ENCODE results near the gene BMP8B.
"Not testable (repeated sequence)": the region's sequence is repeated elsewhere in the genome, so short reads cannot be mapped to it uniquely, and the experiment has no call there.

BMP8B gene

DNA sequence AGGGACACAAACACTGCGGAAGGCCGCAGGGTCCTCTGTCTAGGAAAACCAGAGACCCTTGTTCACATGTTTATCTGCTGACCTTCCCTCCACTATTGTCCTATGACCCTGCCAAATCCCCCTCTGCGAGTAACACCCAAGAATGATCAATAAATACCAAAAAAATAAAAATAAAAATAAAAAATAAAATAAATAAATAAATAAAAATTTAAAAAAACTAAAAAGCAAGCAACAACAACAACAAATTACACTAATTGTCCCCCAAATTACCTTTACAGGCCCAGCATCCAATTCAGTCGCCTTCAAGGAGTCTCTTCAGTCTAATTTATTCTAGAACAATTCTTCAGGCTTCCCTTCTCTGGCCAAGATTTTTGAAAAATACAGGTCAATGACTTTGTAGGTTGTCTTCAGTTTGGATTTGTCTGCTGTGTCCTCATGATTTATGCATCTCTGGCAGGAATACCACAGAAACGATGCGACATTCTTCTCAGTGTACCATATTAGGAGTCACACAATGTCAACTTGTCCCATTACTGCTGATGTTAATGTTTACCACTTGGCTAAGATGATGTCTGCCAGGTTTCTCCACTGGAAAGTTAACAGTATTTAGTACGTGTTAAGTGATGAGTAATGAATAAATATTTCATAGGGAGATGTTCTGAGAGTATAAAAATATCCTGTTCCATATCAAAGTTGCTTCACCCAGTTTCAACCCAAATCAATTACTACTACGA, 20.3 kb upstream of the BMP8B start:
- DNase-seq = no peak

DNA sequence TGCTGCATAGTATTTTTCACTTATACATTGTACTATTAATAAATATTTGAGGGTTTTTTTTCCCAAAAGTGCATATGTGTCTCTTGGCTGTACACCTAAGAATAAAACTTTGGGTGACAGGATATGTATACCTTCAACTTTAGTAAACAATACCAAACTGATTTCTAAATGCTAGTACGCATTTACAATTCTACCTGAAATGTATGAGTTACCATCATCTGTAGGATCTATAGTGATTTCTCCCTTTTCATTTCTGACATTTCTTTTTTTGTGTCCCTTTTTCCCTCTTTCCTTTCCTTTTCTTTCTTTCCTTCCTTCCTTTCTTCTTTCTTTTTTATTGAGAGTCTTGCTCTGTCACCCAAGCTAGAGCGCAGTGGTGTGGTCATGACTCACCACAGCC, 16.7 kb upstream of the BMP8B start:
- no peak for DNase-seq

DNA sequence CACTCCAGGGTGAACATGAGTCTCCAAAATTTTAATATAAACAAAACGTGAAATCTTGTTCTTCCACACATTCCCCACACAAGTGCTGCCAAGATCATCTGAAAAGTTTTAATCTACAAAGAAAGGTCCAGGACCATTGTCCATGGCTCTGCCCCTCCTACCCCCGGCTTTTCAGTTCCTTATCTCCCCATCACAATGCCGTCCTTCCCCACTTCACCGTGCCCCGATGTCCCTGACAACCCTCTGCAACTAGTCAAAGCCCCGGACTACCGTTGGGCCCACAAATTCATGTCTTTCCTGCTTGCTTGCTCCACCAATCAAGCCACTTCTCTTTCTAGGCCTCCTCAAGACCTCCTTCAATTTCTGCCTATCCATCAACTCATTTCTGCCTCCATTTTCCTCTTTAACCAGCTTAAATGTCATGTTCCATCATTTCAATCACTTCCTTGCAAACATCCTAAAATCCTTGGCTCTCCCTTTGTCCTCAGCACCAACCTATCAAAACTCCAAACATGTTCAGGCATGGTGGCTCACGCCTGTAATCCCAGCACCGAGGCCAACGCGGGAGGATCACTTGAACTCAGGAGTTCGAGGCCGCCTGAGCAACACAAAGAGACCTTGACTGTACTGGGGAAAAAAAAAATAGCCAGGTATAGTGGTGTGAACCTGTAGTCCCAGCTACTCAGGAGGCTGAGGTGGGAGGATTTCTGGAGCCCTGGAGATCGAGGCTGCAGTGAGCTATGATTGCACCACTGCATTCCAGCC, 14.0 kb upstream of the BMP8B start:
- no peak for DNase-seq

DNA sequence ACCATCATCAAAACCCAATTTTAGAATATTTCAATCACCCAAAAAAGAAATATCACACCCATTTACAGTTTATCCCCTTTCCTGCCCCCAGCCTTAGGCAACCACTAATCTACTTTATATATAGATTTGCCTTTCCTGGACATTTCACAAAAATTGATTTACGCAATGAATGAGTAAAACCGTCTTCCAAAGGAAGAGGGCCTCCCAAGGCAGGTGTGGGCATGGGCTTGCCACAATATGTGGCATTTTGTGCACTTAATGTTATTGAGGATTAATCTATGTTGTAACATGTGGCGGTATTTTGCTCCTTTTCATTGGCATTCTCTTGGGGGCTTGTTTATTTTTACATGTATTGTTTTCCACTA, 11.8 kb upstream of the BMP8B start:
- no peak for DNase-seq

DNA sequence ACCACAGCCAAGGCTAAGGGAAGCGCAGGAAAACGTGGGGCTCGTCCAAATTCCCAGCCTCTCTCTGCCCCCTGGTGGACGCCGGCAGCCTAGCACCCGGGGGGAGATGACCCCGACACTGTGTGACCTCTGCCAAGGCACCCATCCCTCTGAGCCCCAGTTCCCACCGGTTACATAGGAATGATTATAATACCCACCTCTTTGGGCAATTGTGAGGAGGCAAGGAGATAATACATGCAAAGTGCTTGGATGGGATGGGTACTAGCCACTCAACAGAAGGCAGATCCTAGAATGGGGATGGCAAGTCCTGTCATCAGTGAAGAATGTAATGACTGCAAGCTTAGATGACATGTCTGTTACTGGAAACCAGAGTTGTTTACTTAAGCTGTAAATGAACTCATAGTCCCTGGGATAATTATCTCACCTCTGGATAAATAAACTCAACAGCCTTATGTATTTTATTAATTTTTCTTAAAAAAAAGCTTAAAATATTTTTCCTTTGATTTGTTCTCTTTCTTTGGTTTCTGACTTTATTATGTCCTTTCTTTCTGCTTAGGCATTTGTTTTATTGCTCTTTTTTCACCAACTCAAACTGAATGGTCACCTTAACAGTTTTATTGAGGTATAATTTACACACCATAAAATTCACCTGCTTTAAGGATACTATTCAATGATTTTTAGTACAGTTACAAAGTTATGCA, 11.3 kb upstream of the BMP8B start:
- DNase-seq = peak; percentile 73

DNA sequence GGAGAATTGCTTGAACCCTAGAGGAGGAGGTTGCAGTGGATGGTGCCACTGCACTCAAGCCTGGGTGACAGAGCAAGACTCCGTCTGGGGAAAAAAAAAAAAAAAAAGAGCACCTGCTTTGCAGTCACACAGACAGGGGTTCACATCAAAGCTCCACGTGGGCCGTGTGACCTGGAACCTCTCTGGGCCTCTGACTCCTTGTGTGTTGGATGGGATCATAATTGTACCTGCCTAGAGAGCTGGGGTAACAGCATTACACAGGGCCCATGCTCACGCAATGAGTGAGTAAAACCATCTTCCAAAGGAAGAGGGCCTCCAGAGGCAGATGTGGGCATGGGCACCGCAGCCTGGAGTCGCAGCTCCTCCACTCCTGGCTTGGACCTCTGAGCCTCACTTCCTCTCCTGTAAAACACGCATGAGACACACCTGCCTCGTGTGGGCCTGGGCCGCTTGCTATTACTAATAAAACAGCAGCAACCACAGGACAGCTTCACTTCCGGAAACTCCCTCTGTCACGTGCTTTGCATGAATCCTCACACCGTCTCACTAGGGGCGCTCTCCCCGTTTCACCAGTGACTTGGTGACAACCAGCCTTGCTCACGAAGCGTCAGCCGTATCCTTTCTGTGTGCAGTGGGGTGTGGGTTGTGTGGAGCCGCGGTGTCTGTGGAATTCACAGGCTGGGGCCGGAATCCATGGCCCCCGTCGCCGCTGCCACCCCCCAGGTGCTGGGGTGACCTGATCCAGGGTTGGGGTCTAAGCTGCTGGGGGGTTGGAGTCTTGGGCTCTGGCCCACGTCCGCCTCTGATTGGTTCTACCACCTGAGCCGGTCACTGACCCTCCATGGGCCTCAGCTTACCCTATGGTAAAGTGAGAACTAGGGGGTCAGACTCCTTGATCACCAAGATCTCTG, 10.4 kb upstream of the BMP8B start:
- peak; percentile 80 for DNase-seq

DNA sequence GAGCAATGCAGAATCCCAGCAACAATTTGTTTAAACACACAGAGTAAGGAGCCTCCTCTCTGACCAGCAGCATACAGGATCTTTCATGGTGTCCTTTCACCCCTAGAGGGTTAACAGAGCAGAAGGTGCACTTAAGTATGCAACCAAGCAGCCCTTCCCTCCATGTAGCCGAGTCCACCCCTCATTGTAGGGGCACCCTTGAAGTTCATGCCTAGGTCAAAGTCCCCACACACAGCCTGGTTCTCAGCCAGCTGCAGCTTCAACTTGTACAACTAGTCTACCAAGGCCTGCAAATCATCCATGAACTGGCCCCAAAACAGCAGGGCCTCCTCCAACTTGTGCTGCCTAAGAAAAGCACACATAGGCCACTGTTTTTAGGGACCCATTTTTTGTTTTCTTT, 7.0 kb upstream of the BMP8B start:
- no peak for DNase-seq

DNA sequence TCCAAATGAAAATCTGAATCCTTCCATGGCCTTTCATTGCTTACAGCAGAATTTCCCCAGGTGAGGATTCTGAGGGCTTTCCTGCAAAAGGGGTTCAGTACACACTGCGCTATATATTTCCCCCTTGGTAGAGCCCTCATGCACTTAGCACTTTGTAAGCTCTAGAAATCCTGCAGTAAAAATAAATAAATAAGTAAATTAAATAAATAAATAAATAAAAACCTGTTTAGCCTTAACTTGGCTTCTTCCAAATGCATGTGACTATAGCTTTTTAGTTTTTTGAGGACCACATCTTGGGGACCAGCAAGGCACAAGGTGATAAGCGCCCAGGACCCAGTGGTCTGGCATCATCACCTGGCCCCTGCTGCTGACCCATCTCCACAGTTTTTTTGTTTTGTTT, 3.2 kb upstream of the BMP8B start:
- DNase-seq = no peak

- DNase-seq = no peak
These were observed 976 bp upstream of the BMP8B start for GRCh38 chr1:39789571-39790110.

- no peak for DNase-seq
These were observed 273 bp downstream of the BMP8B start for GRCh38 chr1:39788426-39788757.

- DNase-seq = not testable (repeated sequence)
These were observed 701 bp downstream of the BMP8B start for GRCh38 chr1:39787964-39788363.

- DNase-seq = no peak
These were observed 1.2 kb downstream of the BMP8B start for GRCh38 chr1:39787468-39787867.

GRCh38 chr1:39787108-39787375, 1.6 kb downstream of the BMP8B start:
- DNase-seq = not testable (repeated sequence)

- DNase-seq = not testable (repeated sequence)
These were observed 2.2 kb downstream of the BMP8B start for GRCh38 chr1:39786303-39787107.

DNA sequence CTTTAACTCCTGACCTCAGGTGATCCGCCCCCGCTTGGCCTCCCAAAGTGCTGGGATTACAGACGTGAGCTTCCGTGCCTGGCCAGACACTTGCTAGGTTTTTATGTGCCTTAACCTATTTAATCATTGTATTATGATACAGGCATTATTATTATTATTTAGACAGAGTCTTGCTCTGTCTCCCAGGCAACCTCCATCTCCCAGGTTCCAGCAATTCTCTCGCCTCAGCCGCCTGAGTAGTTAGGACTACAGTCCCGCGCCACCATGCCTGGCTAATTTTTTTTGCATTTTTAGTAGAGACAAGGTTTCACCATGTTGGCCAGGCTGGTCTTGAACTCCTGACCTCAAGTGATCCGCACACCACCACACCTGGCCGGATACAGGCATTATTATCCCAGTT, 6.0 kb downstream of the BMP8B start:
- DNase-seq = not testable (repeated sequence)

- no peak for DNase-seq
These were observed 6.6 kb downstream of the BMP8B start for GRCh38 chr1:39782103-39782502.

GRCh38 chr1:39781349-39781715, 7.3 kb downstream of the BMP8B start:
- no peak for DNase-seq

DNA sequence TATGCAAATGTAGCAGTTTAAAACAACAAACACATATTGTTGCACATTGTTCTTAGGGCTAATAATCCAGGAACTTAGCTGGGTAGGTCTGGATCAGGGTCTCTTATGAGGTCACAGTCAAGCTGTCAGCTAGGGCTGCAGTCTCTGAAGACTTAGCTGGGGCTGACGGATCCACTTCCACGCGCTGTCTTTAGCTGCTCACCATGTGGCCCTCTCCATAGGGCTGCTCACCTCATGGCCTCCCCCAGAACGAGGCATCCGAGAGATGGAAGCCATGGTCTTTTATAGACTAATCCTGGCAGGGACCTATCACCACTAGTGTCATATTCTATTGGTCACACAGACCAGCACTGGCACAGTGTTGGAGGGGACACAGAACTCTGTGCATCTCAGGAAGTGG, 8.8 kb downstream of the BMP8B start:
- no peak for DNase-seq

GRCh38 chr1:39779137-39779536, 9.5 kb downstream of the BMP8B start:
- DNase-seq = no peak

GRCh38 chr1:39778463-39779099, 10.1 kb downstream of the BMP8B start:
- DNase-seq = not testable (repeated sequence)

DNA sequence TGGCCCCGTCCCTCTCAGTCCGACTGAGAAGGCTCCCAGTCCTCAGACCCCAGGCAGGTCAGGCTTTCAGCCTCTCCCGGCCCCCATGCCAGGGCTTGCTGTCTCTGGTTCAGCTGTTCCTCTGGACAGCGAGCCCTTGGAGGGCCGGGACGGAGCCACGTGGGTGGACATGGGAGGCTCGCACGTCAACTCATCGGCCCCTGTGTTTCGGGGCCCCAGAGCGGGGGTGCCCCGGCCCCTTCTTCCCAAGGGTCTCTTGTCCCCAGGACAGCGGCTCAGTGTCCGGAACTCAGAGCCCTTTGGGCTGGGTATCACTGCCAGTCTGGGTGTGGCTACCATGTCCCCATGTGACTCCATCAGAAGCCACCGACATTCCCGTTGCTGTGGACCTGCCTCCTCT, 10.8 kb downstream of the BMP8B start:
- not testable (repeated sequence) for DNase-seq

DNA sequence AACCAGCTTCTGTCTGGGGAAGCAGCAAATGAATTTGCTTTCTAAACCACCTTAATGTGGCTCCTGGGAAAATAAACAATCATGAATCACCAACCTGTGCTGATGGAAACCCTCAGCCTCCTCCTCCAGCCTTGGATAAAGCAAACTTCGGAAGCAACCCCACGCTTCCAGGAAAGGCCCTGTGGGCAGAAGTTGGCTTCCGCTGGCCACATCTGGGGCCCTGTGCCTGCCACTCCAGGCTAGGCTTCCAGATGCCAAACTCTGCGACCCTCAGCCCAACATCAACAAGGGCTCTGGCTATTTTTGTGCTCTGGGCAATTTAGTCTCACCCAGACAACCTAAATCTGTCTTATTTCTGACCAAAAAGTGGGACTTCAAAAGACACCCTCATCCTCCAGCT, 11.4 kb downstream of the BMP8B start:
- no peak for DNase-seq
